ENCODE data around the gene HLF.

- TF ChIP-seq POLR2AphosphoS5 (IDR thresholded peaks at IDR 0.05; ENCODE audit: low read depth, low read length), result no peak
- TF ChIP-seq CTCF (IDR thresholded peaks at IDR 0.05), result no peak
Observed at GRCh38 chr17:55303008-55303493, 38.3 kb downstream of the HLF start.

Measured in Panc1 (cell line).